Mesenchymal stem cell (in vitro differentiated cells and primary cell): Measurements from ENCODE around the gene TPO.

ENCODE experiments used
- DNase-seq: peaks from one replicate; pipeline ENCODE4 v3.0.0-alpha.2; 2013
- H2AFZ ChIP-seq: one replicate; pipeline ENCODE4 v1.6.1; 2013; ENCODE audit warnings: low read depth, mild to moderate bottlenecking, control low read depth, inconsistent platforms, low read length, moderate library complexity
- H2AK5ac ChIP-seq: 2 replicates; pipeline ENCODE4 v1.6.1; 2013; ENCODE audit warnings: low read length, moderate library complexity, mild to moderate bottlenecking, inconsistent platforms; ENCODE audit not compliant: severe bottlenecking
- H2BK120ac ChIP-seq: one replicate; pipeline ENCODE4 v1.6.1; 2013; ENCODE audit warnings: low read depth, mild to moderate bottlenecking, inconsistent platforms, low read length, moderate library complexity
- H2BK12ac ChIP-seq, 2 experiments: one replicate each; pipeline ENCODE4 v1.6.1; 2013; ENCODE audit warnings: inconsistent platforms in 2 of 2, low read length in 2 of 2, mild to moderate bottlenecking in 2 of 2, moderate library complexity in 2 of 2, control low read depth in 1 of 2
- H2BK15ac ChIP-seq: one replicate; pipeline ENCODE4 v1.6.1; 2013; ENCODE audit warnings: mild to moderate bottlenecking, low read depth, inconsistent platforms; ENCODE audit not compliant: poor library complexity, severe bottlenecking
- H2BK5ac ChIP-seq: 2 replicates; pipeline ENCODE4 v1.6.1; 2013; ENCODE audit warnings: low read depth, mild to moderate bottlenecking, low read length, control low read depth, inconsistent platforms; ENCODE audit not compliant: poor library complexity, severe bottlenecking
- H3K14ac ChIP-seq, 2 experiments: one replicate each; pipeline ENCODE4 v1.6.1; 2013; ENCODE audit warnings: inconsistent platforms in 2 of 2, low read length in 2 of 2, control low read depth in 1 of 2, mild to moderate bottlenecking in 1 of 2, moderate library complexity in 1 of 2
- H3K18ac ChIP-seq, 2 experiments: one replicate each; pipeline ENCODE4 v1.6.1; 2013; ENCODE audit warnings: inconsistent platforms in 2 of 2, low read length in 2 of 2, control low read depth in 1 of 2, low read depth in 1 of 2, mild to moderate bottlenecking in 1 of 2
- H3K23ac ChIP-seq, 2 experiments: one replicate each; pipeline ENCODE4 v1.6.1; 2013; ENCODE audit warnings: inconsistent platforms in 2 of 2, low read length in 2 of 2, mild to moderate bottlenecking in 2 of 2, moderate library complexity in 2 of 2, control low read depth in 1 of 2
- H3K27ac ChIP-seq: 2 replicates; pipeline ENCODE4 v1.5.1; 2013; ENCODE audit warnings: mild to moderate bottlenecking, moderate library complexity, low read length, control low read depth, inconsistent platforms; ENCODE audit not compliant: poor library complexity, severe bottlenecking
- H3K27me3 ChIP-seq, 2 experiments: 2 replicates each; pipeline versions ENCODE4 v1.6.1 to v1.7.0; 2013; ENCODE audit warnings: low read length in 2 of 2, mild to moderate bottlenecking in 2 of 2, moderate library complexity in 2 of 2, control low read depth in 1 of 2, inconsistent platforms in 1 of 2; ENCODE audit not compliant: control insufficient read depth in 1 of 2, insufficient read depth in 1 of 2
- H3K36me3 ChIP-seq, 2 experiments: 2 replicates each; pipeline versions ENCODE4 v1.6.1 to v1.7.0; 2013; ENCODE audit warnings: low read length in 2 of 2, control low read depth in 1 of 2, inconsistent platforms in 1 of 2, low read depth in 1 of 2, mild to moderate bottlenecking in 1 of 2; ENCODE audit not compliant: insufficient read depth in 2 of 2, control insufficient read depth in 1 of 2
- H3K4ac ChIP-seq, 2 experiments: one replicate each; pipeline ENCODE4 v1.6.1; 2013; ENCODE audit warnings: inconsistent platforms in 2 of 2, low read length in 2 of 2, mild to moderate bottlenecking in 2 of 2, moderate library complexity in 2 of 2, control low read depth in 1 of 2, low read depth in 1 of 2
- H3K4me1 ChIP-seq: 2 replicates; pipeline ENCODE4 v1.6.1; 2013; ENCODE audit warnings: low read depth, low read length, control low read depth; ENCODE audit not compliant: control insufficient read depth, insufficient read depth
- H3K4me2 ChIP-seq: 2 replicates; pipeline ENCODE4 v1.6.1; 2013; ENCODE audit warnings: low read length, mild to moderate bottlenecking, inconsistent platforms; ENCODE audit not compliant: poor library complexity, severe bottlenecking
- H3K4me3 ChIP-seq, 2 experiments: 2 replicates each; pipeline versions ENCODE4 v1.5.1 to v1.7.0; 2013; ENCODE audit warnings: low read length in 2 of 2, mild to moderate bottlenecking in 2 of 2, control low read depth in 1 of 2, low read depth in 1 of 2; ENCODE audit not compliant: insufficient read depth in 1 of 2
- H3K79me1 ChIP-seq: replicated peaks from 2 replicates; pipeline ENCODE4 v1.6.1; 2013; ENCODE audit warnings: mild to moderate bottlenecking, control low read depth, low read length, inconsistent platforms; ENCODE audit not compliant: poor library complexity, severe bottlenecking
- H3K9ac ChIP-seq: 2 replicates; pipeline ENCODE4 v1.7.0; 2013; ENCODE audit warnings: mild to moderate bottlenecking, low read length, moderate library complexity
- H3K9me3 ChIP-seq: 2 replicates; pipeline ENCODE4 v1.7.0; 2013; ENCODE audit warnings: mild to moderate bottlenecking, low read length; ENCODE audit not compliant: control insufficient read depth
- H4K8ac ChIP-seq: one replicate; pipeline ENCODE4 v1.6.1; 2013; ENCODE audit warnings: inconsistent platforms, mild to moderate bottlenecking, low read length, moderate library complexity
- H4K91ac ChIP-seq: one replicate; pipeline ENCODE4 v1.6.1; 2013; ENCODE audit warnings: mild to moderate bottlenecking, low read length, inconsistent platforms
- WGBS: methylation state at CpG from one replicate; pipeline ENCODE4 v1.1.7; 2013; ENCODE audit warnings: mixed read lengths; 5-methylcytosine and 5-hydroxymethylcytosine counted together

TPO gene

GRCh38 chr2:1476617-1477195, 63.4 kb downstream of the TPO start:
- no peak overlapping the region for H2AFZ ChIP-seq
- no peak overlapping the region for H3K14ac ChIP-seq
- H2BK12ac ChIP-seq, result no peak overlapping the region
- no peak overlapping the region for H4K8ac ChIP-seq
- H3K18ac ChIP-seq, result no peak overlapping the region
- peaks cover 0 to under 1% of the 10 kb centered on the region in 2 experiments for H3K27me3 ChIP-seq
- no peak overlapping the region for H2BK120ac ChIP-seq
- H2BK15ac ChIP-seq, result no peak overlapping the region
- no peak overlapping the region for H4K91ac ChIP-seq
- H3K4me3 ChIP-seq, result no peak overlapping the region
- no peak overlapping the region for H3K9ac ChIP-seq
- H3K23ac ChIP-seq, result no peak overlapping the region
- H3K36me3 ChIP-seq, result no peaks in the 10 kb centered on the region
- no peak for DNase-seq
- H3K27ac ChIP-seq, result no peak overlapping the region
- H2BK5ac ChIP-seq, result no peak overlapping the region
- no peaks in the 10 kb centered on the region for H3K4me1 ChIP-seq
- WGBS, result 95% methylated on average over 30 of the region's 30 CpGs
- H3K4ac ChIP-seq, result no peak overlapping the region
- H3K9me3 ChIP-seq, result no peaks in the 10 kb centered on the region
- no peaks in the 10 kb centered on the region for H3K79me1 ChIP-seq
- no peak overlapping the region for H2AK5ac ChIP-seq
- H3K4me2 ChIP-seq, result no peak overlapping the region

- H3K9ac ChIP-seq, result no peak overlapping the region
- no peak overlapping the region for H3K14ac ChIP-seq
- no peak overlapping the region for H2BK5ac ChIP-seq
- H3K4ac ChIP-seq, result no peak overlapping the region
- H2AK5ac ChIP-seq, result no peak overlapping the region
- H2BK12ac ChIP-seq, result no peak overlapping the region
- H3K79me1 ChIP-seq, result no peaks in the 10 kb centered on the region
- no peaks in the 10 kb centered on the region for H3K9me3 ChIP-seq
- no peak overlapping the region for H2AFZ ChIP-seq
- H2BK15ac ChIP-seq, result no peak overlapping the region
- no peak for DNase-seq
- H3K23ac ChIP-seq, result no peak overlapping the region
- 92% methylated on average over 70 of the region's 76 CpGs for WGBS
- no peak overlapping the region for H3K4me3 ChIP-seq
- no peaks in the 10 kb centered on the region for H3K36me3 ChIP-seq
- no peak overlapping the region for H3K4me2 ChIP-seq
- no peak overlapping the region for H2BK120ac ChIP-seq
- H3K4me1 ChIP-seq, result no peaks in the 10 kb centered on the region
- peaks cover 0 to 5% of the 10 kb centered on the region in 2 experiments for H3K27me3 ChIP-seq
- no peak overlapping the region for H3K27ac ChIP-seq
- H4K8ac ChIP-seq, result no peak overlapping the region
- H3K18ac ChIP-seq, result no peak overlapping the region
- H4K91ac ChIP-seq, result no peak overlapping the region
Measured at GRCh38 chr2:1477196-1478040, 64.2 kb downstream of the TPO start.

- no peak for DNase-seq
- Histone ChIP-seq H3K27ac (no peak overlapping the region), H2BK120ac (no peak overlapping the region), H2BK5ac (no peak overlapping the region), H3K9me3 (no peaks in the 10 kb centered on the region), H3K14ac (no peak overlapping the region), H2BK15ac (no peak overlapping the region), H3K18ac (no peak overlapping the region), H3K4ac (no peak overlapping the region), H3K9ac (no peak overlapping the region), H2AFZ (no peak overlapping the region), H3K4me2 (no peak overlapping the region), H3K27me3 (peaks cover 0 to 5% of the 10 kb centered on the region in 2 experiments), H2BK12ac (no peak overlapping the region), H3K79me1 (no peaks in the 10 kb centered on the region), H3K23ac (no peak overlapping the region), H4K91ac (no peak overlapping the region), H3K4me1 (no peaks in the 10 kb centered on the region), H2AK5ac (no peak overlapping the region), H3K4me3 (no peak overlapping the region), H4K8ac (no peak overlapping the region), H3K36me3 (no peaks in the 10 kb centered on the region)
- WGBS, result 89% methylated on average over 40 of the region's 48 CpGs
Measured at GRCh38 chr2:1478311-1479305, 65.3 kb downstream of the TPO start.

GRCh38 chr2:1479346-1479745, 66.1 kb downstream of the TPO start:
- Histone ChIP-seq H3K27ac (no peak overlapping the region), H3K79me1 (no peaks in the 10 kb centered on the region)
- 87% methylated on average over 5 of the region's 6 CpGs for WGBS

More at GRCh38 chr2:1479346-1479745, 66.1 kb downstream of the TPO start:
- H2BK120ac ChIP-seq, result no peak overlapping the region
- H3K4me2 ChIP-seq, result no peak overlapping the region
- H3K18ac ChIP-seq, result no peak overlapping the region
- no peak overlapping the region for H2BK5ac ChIP-seq
- H3K36me3 ChIP-seq, result no peaks in the 10 kb centered on the region
- no peak overlapping the region for H3K4me3 ChIP-seq
- H2BK12ac ChIP-seq, result no peak overlapping the region
- no peak overlapping the region for H4K91ac ChIP-seq
- H3K9ac ChIP-seq, result no peak overlapping the region
- H2AFZ ChIP-seq, result no peak overlapping the region
- H3K9me3 ChIP-seq, result no peaks in the 10 kb centered on the region
- no peak overlapping the region for H4K8ac ChIP-seq
- H3K23ac ChIP-seq, result no peak overlapping the region
- no peak for DNase-seq
- H2AK5ac ChIP-seq, result no peak overlapping the region
- no peaks in the 10 kb centered on the region for H3K4me1 ChIP-seq
- H2BK15ac ChIP-seq, result no peak overlapping the region
- no peak overlapping the region for H3K14ac ChIP-seq
- H3K27me3 ChIP-seq, result peaks cover 0 to 5% of the 10 kb centered on the region in 2 experiments
- H3K4ac ChIP-seq, result no peak overlapping the region
